GOT3 (cell line): Measurements from ENCODE around the gene PDPR.
"Not testable (repeated sequence)": the region's sequence is repeated elsewhere in the genome, so short reads cannot be mapped to it uniquely, and the experiment has no call there.

ENCODE experiments used
- DNase-seq: peaks from one replicate; lab custom pipeline; 2025; ENCODE audit warnings: mixed read lengths; lab: John Stamatoyannopoulos, UW

Gene PDPR

DNA sequence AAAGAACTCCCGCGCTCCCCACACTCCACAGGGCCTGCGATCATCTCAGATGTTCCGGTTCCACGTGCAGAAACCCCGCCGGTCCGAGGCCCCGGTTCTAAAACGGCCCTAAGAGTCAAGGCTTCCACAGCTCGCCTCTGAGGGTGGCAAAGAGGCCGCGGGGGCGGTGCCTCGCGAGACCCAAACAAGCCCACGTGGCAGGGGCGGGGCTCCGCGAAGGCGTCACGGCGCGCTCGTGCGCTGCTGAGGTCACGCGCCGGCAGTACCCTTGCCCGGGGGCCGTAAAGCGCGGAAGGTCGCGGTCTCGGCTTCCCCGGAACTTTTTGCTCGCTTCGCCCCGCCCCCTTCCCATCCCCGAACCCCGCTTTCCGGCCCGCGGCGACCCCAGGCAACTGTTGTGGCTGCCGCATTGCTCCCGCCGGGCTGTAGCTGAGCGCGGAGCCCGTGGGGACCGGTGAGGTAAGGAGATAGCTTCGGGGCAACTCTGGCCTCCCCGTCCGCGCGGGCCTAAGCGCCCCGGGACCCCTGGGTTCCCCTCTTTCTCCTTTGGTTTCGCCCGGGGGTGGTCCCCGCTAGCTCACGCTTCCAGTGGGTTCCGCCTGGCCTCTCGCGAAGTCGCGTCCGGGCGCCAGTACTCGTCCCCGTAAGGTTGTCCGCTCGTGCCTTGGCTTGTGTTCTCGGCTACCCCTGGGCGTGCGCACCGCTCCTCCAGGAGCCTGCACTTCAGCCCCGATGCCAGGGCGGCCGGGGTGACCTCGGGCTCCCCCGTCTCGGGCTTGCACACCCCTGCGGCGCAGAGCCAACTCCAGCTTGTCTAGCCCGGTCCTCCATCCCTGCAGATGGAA, at the start of gene PDPR:
Gene PDPR (plus strand): TSS at position 351 of the 845 bp plus-strand sequence. CDS start 6,161 bp downstream, outside the sequence.
- peak; percentile 84 for DNase-seq

DNA sequence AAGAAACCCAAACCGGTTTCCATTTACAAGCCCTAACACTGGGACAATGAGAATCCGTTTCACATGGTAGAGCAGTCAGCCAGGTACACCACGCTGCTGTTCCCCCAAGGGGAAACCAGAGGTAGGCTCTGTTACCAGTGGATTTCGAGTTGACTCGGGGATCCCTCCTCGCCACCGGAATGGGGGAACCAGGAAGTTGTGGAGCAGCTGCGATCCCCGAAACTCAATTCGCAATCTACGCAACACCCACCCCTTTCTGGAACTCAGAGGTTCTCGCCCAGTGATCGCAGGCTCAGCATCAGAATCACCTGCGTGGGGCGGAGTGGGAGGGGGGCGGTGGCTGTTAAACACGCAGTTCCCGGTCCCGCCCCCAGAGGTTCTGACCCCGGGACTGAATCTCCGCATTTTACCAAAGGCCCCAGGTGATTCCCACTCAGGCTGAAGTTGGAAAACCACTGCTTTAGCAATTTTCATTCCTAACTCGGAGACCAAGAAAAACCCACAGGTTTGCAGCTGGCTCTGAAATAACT, 49.2 kb upstream of the PDPR start:
- not testable (repeated sequence) for DNase-seq

DNA sequence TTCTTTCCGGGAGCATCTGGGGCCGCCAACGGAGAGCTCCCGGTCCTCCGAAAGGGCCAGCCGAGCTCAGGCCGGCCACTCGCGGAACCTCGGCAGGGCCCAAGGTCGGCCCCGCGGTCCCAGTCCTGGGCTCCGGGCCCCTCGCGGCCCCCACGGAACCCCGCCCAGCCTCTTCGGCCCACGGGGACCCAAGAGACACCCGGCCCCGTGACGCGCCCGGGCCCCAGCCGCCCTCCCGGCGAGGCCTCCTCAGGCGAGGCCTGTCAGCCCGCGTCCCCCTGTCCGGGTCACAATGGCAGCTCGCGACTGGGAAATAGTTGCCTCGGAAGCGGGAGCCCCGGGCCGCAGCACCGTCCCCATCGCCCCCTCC, 48.8 kb upstream of the PDPR start:
- not testable (repeated sequence) for DNase-seq

DNA sequence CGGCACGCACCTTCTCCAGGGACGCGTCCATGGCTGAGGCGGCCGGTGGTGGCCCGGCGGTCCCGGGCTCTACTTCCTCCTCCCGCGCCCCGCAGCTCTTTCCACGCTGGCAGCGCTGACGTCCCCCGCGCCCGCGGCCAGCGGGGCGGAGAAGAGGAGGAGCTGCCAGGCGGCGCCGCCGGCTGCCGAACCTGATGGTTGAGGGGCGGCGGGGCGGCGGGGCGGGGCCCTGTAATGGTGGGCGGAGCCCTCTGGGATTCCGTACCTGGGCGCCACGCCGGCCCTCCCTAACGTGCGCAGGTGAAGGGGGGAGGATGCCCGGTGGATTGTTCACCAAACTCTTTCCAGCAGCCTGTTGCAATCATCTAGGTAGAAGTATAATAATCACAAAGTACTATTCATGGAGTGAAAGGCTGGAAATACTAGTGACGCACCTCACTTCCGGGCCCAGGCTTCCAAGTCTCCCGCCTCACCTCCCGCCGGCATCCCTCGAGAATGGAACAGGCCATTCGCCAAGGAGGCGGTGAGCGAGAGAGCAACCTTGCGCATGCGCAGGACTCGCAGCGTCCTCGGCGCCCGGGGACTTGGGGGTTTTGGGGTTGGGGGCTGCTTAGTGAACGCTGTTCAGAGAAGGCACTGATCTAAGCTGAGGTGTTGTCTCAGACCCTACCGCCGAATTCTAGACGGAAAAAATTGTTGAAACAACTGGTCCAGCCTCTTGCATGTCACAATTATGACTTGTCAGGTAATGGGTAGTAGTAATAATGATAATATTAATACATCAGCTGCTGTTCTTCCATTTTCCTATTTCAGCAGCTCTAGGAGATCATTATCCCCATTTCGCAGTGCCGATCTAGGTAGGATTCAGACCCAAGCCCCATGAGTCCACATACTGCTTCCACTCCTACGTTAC, 48.1 kb upstream of the PDPR start:
- peak; percentile 56 for DNase-seq

DNA sequence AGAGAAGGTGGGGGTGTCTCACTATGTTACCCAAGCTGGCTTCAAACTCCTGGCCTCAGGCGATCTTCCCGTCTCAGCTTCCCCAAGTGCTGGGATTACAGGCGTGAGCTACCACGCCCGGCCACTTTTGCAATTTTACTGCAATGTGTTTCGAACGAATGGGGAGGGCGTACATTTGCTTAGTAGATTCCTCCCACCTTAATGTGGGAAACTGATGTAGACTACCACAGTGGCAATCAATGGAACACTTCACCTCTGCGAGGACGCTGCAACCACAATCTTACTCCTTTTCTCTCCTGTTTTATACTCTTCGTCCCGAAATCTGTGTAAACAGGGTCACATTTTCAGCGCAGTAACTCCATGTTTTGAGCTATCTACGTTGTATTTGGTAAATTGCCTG, 47.4 kb upstream of the PDPR start:
- DNase-seq: not testable (repeated sequence)

DNA sequence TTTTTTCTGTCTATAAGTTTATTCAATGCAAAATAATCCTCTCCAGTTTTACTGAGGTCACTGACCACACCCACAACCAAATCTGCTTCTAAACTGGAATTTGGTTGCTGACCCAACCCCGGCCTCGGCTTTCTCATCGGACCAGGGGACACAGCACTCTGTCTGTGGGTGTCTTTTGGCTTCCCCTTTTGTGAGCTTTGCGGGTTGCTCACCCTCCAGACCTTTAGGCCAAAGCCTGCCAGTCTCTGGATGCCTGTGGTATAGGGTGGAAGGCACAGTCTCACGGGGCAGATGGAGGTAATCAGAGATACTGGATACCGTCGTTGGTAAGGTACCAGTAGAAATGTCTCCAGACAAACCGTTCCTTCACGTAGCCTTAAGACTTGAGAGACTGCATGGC, 35.1 kb upstream of the PDPR start:
- not testable (repeated sequence) for DNase-seq

DNA sequence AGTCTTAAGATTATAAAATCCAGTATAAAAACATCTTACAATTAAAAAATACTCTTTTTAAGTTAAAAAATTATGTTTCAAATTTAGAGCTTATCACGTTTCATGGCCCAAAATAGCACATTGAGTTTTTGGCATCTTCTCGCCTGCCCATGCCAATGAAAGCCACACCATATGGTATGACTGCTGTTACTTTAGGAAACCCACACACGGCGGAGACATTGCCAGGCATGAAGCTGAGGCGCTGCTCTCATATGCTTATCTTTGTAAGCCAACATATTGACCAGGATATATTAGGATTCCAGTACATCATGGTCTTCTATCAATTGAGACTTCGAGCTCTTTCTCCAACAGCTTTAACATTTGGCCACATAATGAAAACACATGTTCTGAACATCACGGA, 32.9 kb upstream of the PDPR start:
- DNase-seq: not testable (repeated sequence)

DNA sequence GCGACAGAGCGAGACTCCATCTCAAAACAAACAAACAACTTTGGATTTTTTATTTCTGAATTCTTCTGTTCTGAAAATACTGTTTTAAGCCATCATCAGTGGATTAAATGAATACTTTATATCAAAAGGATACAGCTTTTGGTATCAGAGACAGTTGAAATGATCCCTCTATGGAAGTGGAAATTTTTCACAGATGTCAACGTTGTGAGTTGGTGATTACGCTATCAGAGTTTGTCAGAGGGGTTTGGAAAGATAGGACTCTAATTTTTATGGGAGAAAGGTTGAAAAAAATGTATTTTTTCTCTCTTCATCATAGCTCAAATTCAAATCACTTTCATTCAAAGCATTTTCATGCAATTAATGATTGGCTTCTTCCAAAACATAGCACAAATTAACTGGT, 30.2 kb upstream of the PDPR start:
- DNase-seq: not testable (repeated sequence)

DNA sequence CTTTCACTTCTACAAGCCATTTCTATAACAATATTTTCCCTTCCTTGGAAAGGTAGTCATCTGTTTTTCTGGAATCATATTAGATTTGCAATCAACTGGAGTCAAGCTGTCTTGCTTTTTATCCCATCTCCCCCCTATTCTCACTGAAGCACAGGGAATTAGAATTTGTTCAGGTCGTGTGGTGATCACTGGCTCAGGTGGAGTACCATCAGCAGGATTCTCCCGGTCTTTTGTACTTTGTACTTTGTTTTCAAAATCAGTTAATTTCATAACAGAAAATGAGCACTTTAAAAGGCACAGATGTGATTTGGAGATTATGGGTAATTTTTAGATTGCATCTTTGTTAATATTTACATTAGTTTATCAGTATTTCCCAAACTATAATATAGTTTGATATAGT, 26.0 kb upstream of the PDPR start:
- not testable (repeated sequence) for DNase-seq

DNA sequence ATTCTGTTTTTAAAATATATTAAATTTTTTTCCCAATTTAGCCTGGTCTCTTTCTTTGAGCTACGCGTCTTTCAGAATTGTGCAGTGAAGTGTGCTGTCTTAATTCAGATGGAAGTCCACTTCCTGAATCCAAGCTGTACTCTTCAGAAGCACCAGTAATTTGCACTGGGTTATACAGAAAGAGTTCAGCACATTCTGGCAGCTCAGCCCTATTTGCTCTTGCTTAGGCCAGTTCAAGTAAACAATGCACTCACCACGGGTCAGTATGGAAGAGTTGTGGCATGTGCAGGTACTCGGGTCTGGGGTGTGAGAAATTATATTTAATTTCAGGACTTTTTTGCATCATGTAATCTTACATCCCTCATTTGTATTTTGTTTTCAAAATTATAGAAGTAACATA, 25.3 kb upstream of the PDPR start:
- not testable (repeated sequence) for DNase-seq

DNA sequence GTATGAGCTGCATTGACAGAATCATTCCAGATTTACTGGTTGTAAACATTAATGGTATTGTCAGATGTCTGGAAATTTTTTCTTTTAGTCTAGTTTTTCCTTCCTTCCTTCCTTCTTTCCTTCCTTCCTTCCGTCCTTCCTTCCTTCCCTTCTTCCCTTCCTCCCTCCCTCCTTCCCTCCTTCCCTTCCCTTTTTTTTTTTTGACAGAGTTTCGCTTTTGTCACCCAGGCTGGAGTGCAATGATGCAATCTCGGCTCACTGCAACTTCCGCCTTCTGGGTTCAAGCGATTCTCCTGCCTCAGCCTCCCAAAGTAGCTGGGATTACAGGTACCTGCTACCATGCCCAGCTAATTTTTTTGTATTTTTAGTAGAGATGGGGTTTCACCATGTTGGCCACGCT, 24.8 kb upstream of the PDPR start:
- not testable (repeated sequence) for DNase-seq

DNA sequence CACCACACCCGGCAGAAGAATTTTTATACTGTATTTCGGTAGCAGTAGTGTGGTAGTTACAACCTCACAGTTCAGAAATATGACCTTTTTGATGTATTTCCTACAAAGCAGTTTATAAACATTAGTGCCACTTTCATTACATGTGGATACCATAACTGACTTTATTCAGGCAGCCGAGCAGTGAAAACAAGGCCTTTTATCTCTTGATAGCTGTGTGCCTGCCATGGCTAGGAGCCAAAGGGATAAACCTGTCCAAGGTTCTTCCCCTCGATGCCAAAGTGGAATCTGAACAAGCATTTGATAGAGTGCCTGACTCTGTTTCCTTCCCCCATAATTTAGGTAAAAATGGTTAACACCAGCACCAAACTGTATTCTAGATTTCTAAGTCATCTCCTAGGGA, 23.0 kb upstream of the PDPR start:
- DNase-seq: not testable (repeated sequence)

DNA sequence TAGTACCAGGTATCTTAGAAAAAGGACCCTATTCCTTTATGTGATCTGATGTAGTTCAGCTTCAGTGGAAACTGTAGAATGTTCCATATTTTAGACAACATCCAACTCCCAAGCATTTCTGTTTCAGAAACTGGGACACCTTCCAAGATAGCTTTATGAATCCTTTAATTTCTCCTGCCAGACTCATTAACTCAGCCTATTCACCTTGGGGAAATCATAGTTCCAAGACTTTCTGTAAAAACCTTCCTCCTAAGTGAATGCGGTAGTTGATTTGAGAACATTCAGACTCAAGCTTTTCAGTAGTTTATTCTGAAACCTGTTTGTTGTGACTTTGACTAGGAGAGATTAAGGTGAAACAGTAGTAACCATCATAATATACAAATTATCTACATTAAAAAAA, 20.0 kb upstream of the PDPR start:
- DNase-seq: not testable (repeated sequence)

DNA sequence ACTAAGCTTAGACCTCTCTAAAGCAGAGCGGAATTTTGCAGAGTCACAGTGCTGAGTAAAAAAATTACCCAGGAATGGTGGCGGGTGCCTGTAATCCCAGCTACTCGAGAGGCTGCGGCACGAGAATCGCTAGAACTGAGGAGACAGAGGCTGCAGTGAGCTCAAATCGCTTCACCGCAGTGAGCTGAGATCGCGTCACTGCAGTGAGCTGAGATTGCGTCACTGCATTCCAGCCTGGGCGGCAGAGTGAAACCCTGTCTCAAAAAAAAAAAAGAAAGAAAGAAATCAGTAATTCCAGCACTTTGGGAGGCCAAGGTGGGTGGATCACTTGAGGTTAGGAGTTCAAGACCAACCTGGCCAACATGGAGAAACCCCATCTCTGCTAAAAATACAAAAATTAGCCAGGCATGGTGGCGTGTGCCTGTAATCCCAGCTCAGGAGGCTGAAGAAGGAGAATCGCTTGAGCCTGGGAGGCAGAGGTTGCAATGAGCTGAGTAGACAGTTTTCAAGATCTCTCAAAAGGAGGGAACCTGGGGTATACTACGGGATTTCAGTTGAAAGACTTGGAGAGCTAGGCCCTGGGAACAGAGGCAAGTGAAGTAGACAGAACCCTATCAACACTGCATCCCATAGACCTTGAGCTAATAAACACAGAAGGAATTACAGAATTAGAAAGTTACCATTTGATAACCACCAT, 4.4 kb upstream of the PDPR start:
- DNase-seq: not testable (repeated sequence)

DNA sequence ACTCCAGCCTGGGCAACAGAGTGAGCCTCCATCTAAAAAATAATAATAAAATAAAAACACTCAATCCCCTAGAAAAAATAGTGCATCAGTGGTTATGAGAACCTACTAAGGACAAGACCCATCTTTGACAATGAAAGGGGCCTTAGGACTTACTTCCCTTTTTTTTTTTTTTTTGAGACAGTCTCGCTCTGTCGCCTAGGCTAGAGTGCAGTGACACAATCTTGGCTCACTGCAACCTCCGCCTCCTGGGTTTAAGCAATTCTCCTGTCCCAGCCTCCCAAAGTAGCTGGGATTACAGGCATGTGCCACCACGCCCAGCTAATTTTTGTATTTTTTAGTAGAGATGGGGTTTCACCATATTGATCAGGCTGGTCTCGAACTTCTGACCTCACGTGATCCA, 2.0 kb upstream of the PDPR start:
- DNase-seq: not testable (repeated sequence)

DNA sequence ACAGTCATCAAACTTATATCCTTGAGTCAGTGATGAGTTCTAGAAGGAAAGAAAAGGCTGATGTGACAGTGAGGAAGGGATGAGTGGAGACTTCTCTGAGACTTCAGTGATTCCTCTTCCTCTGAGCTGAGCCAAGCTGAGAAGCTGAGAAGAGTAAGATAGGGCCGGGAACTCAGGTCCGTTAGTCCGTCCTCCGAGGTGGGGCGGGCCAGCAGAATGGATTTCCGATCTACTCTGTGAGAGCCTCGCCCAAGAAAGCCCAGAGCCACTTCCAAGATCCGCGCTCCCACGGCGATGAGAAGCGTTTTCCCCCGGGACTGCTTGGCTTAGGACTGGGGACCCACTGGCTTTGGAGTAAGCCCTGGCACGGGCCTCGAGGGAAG, 542 bp upstream of the PDPR start:
- DNase-seq: not testable (repeated sequence)

DNA sequence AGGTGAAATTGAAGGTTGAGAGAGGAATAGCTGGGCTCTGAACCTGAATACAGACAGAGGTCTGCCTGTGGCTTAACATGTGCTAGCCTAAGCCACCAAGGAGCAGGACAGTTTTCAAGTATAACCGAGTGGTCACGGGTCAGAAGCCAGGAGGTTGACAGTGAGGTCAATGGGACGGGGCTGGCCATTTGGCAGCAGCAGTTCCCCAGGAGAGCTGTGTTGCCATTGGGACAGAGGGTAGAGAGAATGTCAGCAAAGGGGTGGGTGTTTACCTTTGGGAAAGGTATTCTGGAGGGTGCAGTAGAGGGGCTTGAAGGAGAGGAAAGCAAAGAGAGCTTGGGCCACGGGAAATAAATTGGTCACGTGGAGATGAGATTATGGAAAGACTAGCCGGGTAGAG, 4.2 kb downstream of the PDPR start:
- DNase-seq: not testable (repeated sequence)

DNA sequence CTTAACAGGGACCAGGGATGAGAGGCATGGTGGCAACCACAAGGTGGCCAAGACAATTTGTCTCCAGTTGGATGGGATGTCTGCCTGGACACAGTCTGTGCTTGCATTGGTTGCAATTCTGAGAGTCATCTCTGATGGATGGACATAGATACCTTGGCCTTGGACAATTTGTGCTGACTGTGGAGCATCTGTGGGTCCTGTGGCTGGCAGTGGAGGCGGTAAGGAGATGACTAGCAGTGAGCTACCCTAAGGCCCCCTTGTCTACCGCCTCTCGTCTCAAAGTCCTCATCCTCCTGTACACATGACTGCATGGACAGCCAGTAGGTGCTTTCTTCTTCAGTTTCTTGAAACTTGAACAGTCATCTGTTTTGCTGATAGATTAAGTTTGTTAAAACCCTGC, 4.6 kb downstream of the PDPR start:
- DNase-seq: not testable (repeated sequence)

DNA sequence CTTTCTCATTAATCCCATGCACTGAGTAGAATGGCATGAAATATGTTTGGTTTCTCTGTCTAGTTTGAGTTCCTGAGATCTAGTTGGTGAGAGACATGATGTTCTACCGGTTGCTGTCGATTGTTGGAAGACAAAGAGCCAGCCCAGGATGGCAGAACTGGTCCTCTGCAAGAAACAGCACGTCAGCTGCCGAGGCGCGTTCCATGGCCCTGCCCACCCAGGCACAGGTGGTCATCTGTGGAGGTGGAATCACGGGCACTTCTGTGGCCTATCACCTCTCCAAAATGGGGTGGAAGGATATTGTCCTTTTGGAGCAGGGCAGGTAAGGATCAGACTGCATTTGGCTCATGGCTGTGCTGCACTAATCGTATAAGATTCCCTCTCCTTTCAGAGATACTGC, 6.3 kb downstream of the PDPR start:
- DNase-seq: not testable (repeated sequence)

DNA sequence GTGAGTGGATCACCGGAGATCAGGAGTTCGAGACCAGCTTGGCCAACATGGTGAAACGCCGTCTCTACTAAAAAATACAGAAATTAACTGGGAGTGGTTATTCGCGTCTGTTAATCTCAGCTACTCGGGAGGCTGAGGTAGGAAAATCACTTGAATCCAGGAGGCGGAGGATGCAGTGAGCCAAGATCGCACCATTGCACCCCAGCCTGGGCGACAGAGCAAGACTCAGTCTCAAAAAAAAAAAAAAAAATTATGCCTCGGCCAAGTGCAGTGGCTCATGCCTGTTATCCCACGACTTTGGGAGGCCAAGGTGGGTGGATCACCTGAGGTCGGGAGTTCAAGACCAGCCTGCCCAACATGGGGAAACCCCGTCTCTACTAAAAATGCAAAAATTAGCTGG, 9.7 kb downstream of the PDPR start:
- not testable (repeated sequence) for DNase-seq

DNA sequence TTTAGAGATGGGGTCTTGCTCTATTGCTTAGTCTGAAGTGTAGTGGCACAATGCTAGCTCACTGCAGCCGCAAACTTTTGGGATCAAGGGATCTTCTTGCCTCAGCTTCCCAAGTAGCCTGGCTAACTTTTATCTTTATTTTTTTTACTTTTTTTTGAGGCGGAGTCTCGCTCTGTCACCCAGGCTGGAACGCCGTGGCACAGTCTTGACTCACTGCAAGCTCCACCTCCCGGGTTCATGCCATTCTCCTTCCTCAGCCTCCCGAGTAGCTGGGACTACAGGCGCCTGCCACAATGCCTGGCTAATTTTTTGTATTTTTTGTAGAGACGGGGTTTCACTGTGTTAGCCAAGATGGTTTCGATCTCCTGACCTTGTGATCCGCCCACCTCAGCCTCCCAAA, 12.1 kb downstream of the PDPR start:
- DNase-seq: not testable (repeated sequence)

DNA sequence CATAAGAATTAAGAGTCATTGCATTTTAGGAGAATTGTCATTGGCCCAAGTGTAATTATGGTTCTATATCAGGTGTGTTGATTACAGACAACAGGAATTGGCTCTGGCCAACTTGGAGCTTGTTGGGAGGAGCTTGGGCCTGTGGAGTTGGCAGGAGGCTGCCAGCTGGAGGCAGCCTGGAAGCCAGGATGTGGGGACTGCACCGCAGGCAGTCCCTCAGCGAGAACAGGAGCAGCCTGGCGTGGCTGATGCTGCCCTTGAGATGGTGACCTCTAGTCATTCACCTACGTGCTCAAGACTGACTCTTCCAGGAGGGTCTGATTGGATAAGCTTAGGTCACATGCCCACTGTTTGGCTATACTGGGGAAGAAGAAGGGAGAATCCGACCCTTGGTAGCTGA, 13.6 kb downstream of the PDPR start:
- DNase-seq: not testable (repeated sequence)
